DND-41 (cell line): Measurements from ENCODE around the gene STAMBPL1.

Source experiments
- EZH2 ChIP-seq: IDR thresholded peaks from 3 replicates; pipeline ENCODE4 v1.6.1; 2012; ENCODE audit warnings: borderline replicate concordance, low read depth, mild to moderate bottlenecking, moderate library complexity, low read length, inconsistent platforms; ENCODE audit not compliant: severe bottlenecking
- TF ChIP-seq, protein P1 (sequence below): IDR thresholded peaks from 2 replicates; pipeline ENCODE4 v1.5.1; 2012; ENCODE audit warnings: borderline replicate concordance, low read length, moderate library complexity, mild to moderate bottlenecking; ENCODE audit not compliant: poor library complexity, severe bottlenecking; ENCODE audit errors: extremely low read depth

DNA sequence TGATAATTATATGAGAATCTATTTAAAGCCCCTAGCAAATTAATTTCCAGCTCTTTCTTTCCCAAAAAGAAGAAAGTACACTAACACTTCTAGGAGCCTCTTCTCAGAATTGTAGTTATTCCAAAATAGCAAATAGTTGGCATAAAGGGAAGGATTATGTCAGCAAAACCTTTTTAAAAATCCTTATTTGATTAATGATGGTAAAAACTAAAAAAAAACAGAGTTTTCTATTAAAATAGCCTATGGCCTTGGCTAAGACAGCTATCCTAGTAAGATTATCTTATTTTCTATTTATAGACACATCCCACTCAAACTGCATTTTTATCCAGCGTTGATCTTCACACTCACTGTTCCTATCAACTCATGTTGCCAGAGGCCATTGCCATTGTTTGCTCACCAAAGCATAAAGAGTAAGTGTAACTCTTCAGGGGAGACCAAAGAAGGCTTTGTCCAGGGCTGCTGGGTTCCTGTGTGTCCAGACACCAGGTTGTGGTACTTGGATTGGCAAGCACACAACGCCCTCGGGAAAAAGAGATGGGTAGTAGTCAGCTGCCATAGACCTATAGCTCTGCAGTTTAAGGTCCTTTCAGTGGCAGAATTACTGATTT is 41.0 kb downstream of the STAMBPL1 start:
- TF ChIP-seq, protein P1, sequence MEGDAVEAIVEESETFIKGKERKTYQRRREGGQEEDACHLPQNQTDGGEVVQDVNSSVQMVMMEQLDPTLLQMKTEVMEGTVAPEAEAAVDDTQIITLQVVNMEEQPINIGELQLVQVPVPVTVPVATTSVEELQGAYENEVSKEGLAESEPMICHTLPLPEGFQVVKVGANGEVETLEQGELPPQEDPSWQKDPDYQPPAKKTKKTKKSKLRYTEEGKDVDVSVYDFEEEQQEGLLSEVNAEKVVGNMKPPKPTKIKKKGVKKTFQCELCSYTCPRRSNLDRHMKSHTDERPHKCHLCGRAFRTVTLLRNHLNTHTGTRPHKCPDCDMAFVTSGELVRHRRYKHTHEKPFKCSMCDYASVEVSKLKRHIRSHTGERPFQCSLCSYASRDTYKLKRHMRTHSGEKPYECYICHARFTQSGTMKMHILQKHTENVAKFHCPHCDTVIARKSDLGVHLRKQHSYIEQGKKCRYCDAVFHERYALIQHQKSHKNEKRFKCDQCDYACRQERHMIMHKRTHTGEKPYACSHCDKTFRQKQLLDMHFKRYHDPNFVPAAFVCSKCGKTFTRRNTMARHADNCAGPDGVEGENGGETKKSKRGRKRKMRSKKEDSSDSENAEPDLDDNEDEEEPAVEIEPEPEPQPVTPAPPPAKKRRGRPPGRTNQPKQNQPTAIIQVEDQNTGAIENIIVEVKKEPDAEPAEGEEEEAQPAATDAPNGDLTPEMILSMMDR: no peak
- no peak for TF ChIP-seq EZH2
